Hepatocyte (in vitro differentiated cells): ENCODE data around the gene SLC7A8. TPM values are rescaled to one million over a fixed set of nuclear protein-coding genes. Genes with fewer than 3 reads are reported as not detected.
"Not testable (repeated sequence)": the region's sequence is repeated elsewhere in the genome, so short reads cannot be mapped to it uniquely, and the experiment has no call there.

Experiments
- DNase-seq: peaks from one replicate; pipeline ENCODE4 v3.0.0-alpha.2; 2016; ENCODE audit warnings: low spot score
- H2AFZ ChIP-seq: fragments of 200-600 bp; sonication (generic); 2 replicates; pipeline ENCODE4 v1.6.0; 2016; ENCODE audit warnings: antibody characterized with exemption, mild to moderate bottlenecking
- H3K27ac ChIP-seq: fragments of 200-600 bp; sonication (generic); 2 replicates; pipeline ENCODE4 v1.5.1; 2016; ENCODE audit warnings: mild to moderate bottlenecking
- H3K27me3 ChIP-seq: fragments of 200-600 bp; sonication (generic); 2 replicates; pipeline ENCODE4 v1.6.1; 2016
- H3K36me3 ChIP-seq: fragments of 200-600 bp; sonication (generic); replicated peaks from 2 replicates; pipeline ENCODE4 v1.5.1; 2016; ENCODE audit warnings: low read depth; ENCODE audit not compliant: insufficient read depth
- H3K4me1 ChIP-seq: fragments of 200-600 bp; sonication (generic); 2 replicates; pipeline ENCODE4 v1.5.1; 2016; ENCODE audit warnings: mild to moderate bottlenecking, moderate library complexity; ENCODE audit not compliant: insufficient read depth
- H3K4me2 ChIP-seq: fragments of 200-600 bp; sonication (generic); 2 replicates; pipeline ENCODE4 v1.6.0; 2016
- H3K4me3 ChIP-seq: fragments of 200-600 bp; sonication (generic); 2 replicates; pipeline ENCODE4 v1.5.1; 2016; ENCODE audit warnings: mild to moderate bottlenecking
- H3K79me2 ChIP-seq: fragments of 200-600 bp; sonication (generic); 2 replicates; pipeline ENCODE4 v1.6.0; 2017; ENCODE audit warnings: mild to moderate bottlenecking
- H3K9me2 ChIP-seq: fragments of 200-600 bp; sonication (generic); replicated peaks from 2 replicates; pipeline ENCODE4 v1.6.0; 2017; ENCODE audit warnings: mild to moderate bottlenecking; ENCODE audit not compliant: insufficient read depth
- H3K9me3 ChIP-seq: fragments of 200-600 bp; sonication (generic); 2 replicates; pipeline ENCODE4 v1.5.1; 2016; ENCODE audit warnings: low read depth, mild to moderate bottlenecking
- H4K20me1 ChIP-seq: fragments of 200-600 bp; sonication (generic); 2 replicates; pipeline ENCODE4 v1.6.0; 2016; ENCODE audit warnings: mild to moderate bottlenecking; ENCODE audit not compliant: insufficient read depth, poor library complexity, severe bottlenecking
- CTCF ChIP-seq: fragments of 200-600 bp; sonication (generic); IDR thresholded peaks from 2 replicates; pipeline ENCODE4 v1.5.1; 2016; ENCODE audit warnings: antibody characterized with exemption, mild to moderate bottlenecking; ENCODE audit not compliant: poor library complexity
- EZH2 ChIP-seq: fragments of 200-600 bp; sonication (generic); IDR thresholded peaks from 2 replicates; pipeline ENCODE4 v1.6.1; 2016; ENCODE audit warnings: antibody characterized with exemption, mild to moderate bottlenecking, borderline replicate concordance
- EZH2phosphoT487 ChIP-seq: fragments of 200-600 bp; sonication (generic); IDR thresholded peaks from one replicate; pipeline ENCODE4 v1.6.1; 2018; ENCODE audit warnings: antibody characterized with exemption, mild to moderate bottlenecking, low read depth, moderate library complexity; ENCODE audit not compliant: unreplicated experiment, severe bottlenecking
- WGBS: methylation state at CpG from one replicate; pipeline ENCODE4 v1.1.6; 2016; ENCODE audit warnings: low lambda C conversion rate; ENCODE audit errors: missing lambda C conversion rate; 5-methylcytosine and 5-hydroxymethylcytosine counted together
- polyA plus RNA-seq: library from polyadenylated mRNA; unstranded; fragments of >200 nt; fragmentation: Nextera tagmentation; extraction: Ambion mirVana; gene quantifications from 2 replicates; pipeline ENCODE4 v1.2.1, GENCODE V29; 2016
- total RNA-seq: library from RNA; depleted of rRNA; stranded (reverse); fragments of >200 nt; gene quantifications from 2 replicates; pipeline ENCODE4 v1.2.3, GENCODE V29; 2014

The SLC7A8 gene
- total and polyA plus RNA-seq, 2 experiments from 2014 or later = 54.6 to 123 TPM

GRCh38 chr14:23206422-23207145, 23.1 kb upstream of the SLC7A8 start:
- 75% methylated on average over 3 of the region's 3 CpGs for WGBS
- Histone ChIP-seq H3K4me2 (no peak overlapping the region), H3K36me3 (no peaks in the 10 kb centered on the region), H2AFZ (no peak overlapping the region), H3K27me3 (no peaks in the 10 kb centered on the region), H3K9me2 (no peaks in the 10 kb centered on the region), H4K20me1 (no peaks in the 10 kb centered on the region), H3K79me2 (no peaks in the 10 kb centered on the region), H3K27ac (no peak overlapping the region), H3K4me1 (no peaks in the 10 kb centered on the region), H3K4me3 (no peak overlapping the region), H3K9me3 (no peaks in the 10 kb centered on the region)
- no peak for DNase-seq
- TF ChIP-seq EZH2phosphoT487 (no peak), CTCF (no peak), EZH2 (no peak)

GRCh38 chr14:23202001-23202400, 18.5 kb upstream of the SLC7A8 start:
- H3K79me2 ChIP-seq = no peaks in the 10 kb centered on the region
- H3K9me2 ChIP-seq = no peaks in the 10 kb centered on the region
- no peaks in the 10 kb centered on the region for H3K9me3 ChIP-seq
- no peak overlapping the region for H3K4me2 ChIP-seq
- no peak overlapping the region for H3K27ac ChIP-seq
- H2AFZ ChIP-seq = no peak overlapping the region
- DNase-seq = no peak
- H3K27me3 ChIP-seq = no peaks in the 10 kb centered on the region
- no peaks in the 10 kb centered on the region for H3K4me1 ChIP-seq
- H3K4me3 ChIP-seq = no peak overlapping the region
- 99% methylated on average over 7 of the region's 7 CpGs for WGBS
- no peaks in the 10 kb centered on the region for H3K36me3 ChIP-seq
- no peak for TF ChIP-seq EZH2phosphoT487
- TF ChIP-seq EZH2 = no peak
- TF ChIP-seq CTCF = no peak
- H4K20me1 ChIP-seq = no peaks in the 10 kb centered on the region

- not testable (repeated sequence) for H4K20me1 ChIP-seq, H3K27me3 ChIP-seq, H3K4me3 ChIP-seq, H2AFZ ChIP-seq, DNase-seq, H3K36me3 ChIP-seq, H3K4me2 ChIP-seq, H3K79me2 ChIP-seq, H3K27ac ChIP-seq, H3K4me1 ChIP-seq, H3K9me2 ChIP-seq, H3K9me3 ChIP-seq
- WGBS = 72% methylated on average over 1 of the region's 1 CpG
Measured at GRCh38 chr14:23199141-23199540, 15.7 kb upstream of the SLC7A8 start.

- H3K4me1 ChIP-seq, H3K27me3 ChIP-seq, H2AFZ ChIP-seq, H3K9me2 ChIP-seq, H3K27ac ChIP-seq, H3K4me2 ChIP-seq, H3K4me3 ChIP-seq, DNase-seq, H3K36me3 ChIP-seq, H4K20me1 ChIP-seq, H3K9me3 ChIP-seq, H3K79me2 ChIP-seq: not testable (repeated sequence)
- 95% methylated on average over 2 of the region's 2 CpGs for WGBS
Measured at GRCh38 chr14:23196487-23196886, 13.0 kb upstream of the SLC7A8 start.
